ENCODE results near the gene ZNF681. TPM values are rescaled to one million over a fixed set of nuclear protein-coding genes. Genes with fewer than 3 reads are reported as not detected.

The ZNF681 gene
- total RNA-seq, 1 donor from 2014 or later = 8.1 TPM

- Mint-ChIP-seq H3K27ac (ENCODE audit: unreplicated experiment) (no peak overlapping the region), H3K9me3 (ENCODE audit: unreplicated experiment) (no peaks in the 10 kb centered on the region), H3K4me1 (ENCODE audit: low read depth, unreplicated experiment) (peaks cover 4% of the 10 kb centered on the region), H3K27me3 (ENCODE audit: unreplicated experiment) (no peaks in the 10 kb centered on the region), H3K36me3 (ENCODE audit: unreplicated experiment) (no peaks in the 10 kb centered on the region), H3K4me3 (ENCODE audit: unreplicated experiment) (no peak overlapping the region)
- DNase-seq = no peak
- no peak for TF ChIP-seq CTCF (IDR thresholded peaks at IDR 0.05; ENCODE audit: partially characterized antibody, unreplicated experiment)
Observed at GRCh38 chr19:23718802-23719201, 39.9 kb downstream of the ZNF681 start.

- Mint-ChIP-seq H3K4me3 (ENCODE audit: unreplicated experiment) (no peak overlapping the region), H3K36me3 (ENCODE audit: unreplicated experiment) (no peaks in the 10 kb centered on the region), H3K27ac (ENCODE audit: unreplicated experiment) (no peak overlapping the region), H3K27me3 (ENCODE audit: unreplicated experiment) (no peaks in the 10 kb centered on the region), H3K4me1 (ENCODE audit: low read depth, unreplicated experiment) (no peaks in the 10 kb centered on the region), H3K9me3 (ENCODE audit: unreplicated experiment) (no peaks in the 10 kb centered on the region)
- no peak for DNase-seq
- no peak for TF ChIP-seq CTCF (IDR thresholded peaks at IDR 0.05; ENCODE audit: partially characterized antibody, unreplicated experiment)
Observed at GRCh38 chr19:23716792-23717191, 41.9 kb downstream of the ZNF681 start.

- H3K4me1 Mint-ChIP-seq (ENCODE audit: low read depth, unreplicated experiment) = no peaks in the 10 kb centered on the region
- no peak for TF ChIP-seq CTCF (IDR thresholded peaks at IDR 0.05; ENCODE audit: partially characterized antibody, unreplicated experiment)
- no peak for DNase-seq
- no peak overlapping the region for H3K27ac Mint-ChIP-seq (ENCODE audit: unreplicated experiment)
- H3K36me3 Mint-ChIP-seq (ENCODE audit: unreplicated experiment) = peaks cover 6% of the 10 kb centered on the region
- H3K9me3 Mint-ChIP-seq (ENCODE audit: unreplicated experiment) = peaks cover 4% of the 10 kb centered on the region
- H3K27me3 Mint-ChIP-seq (ENCODE audit: unreplicated experiment) = no peaks in the 10 kb centered on the region
- H3K4me3 Mint-ChIP-seq (ENCODE audit: unreplicated experiment) = no peak overlapping the region
Observed at GRCh38 chr19:23709347-23709746, 49.3 kb downstream of the ZNF681 start.

GRCh38 chr19:23706657-23707056, 52.0 kb downstream of the ZNF681 start:
- DNase-seq = no peak
- Mint-ChIP-seq H3K9me3 (ENCODE audit: unreplicated experiment) (peaks cover 4% of the 10 kb centered on the region), H3K27ac (ENCODE audit: unreplicated experiment) (no peak overlapping the region), H3K36me3 (ENCODE audit: unreplicated experiment) (peaks cover 6% of the 10 kb centered on the region), H3K4me1 (ENCODE audit: low read depth, unreplicated experiment) (no peaks in the 10 kb centered on the region), H3K27me3 (ENCODE audit: unreplicated experiment) (no peaks in the 10 kb centered on the region), H3K4me3 (ENCODE audit: unreplicated experiment) (no peak overlapping the region)
- TF ChIP-seq CTCF (IDR thresholded peaks at IDR 0.05; ENCODE audit: partially characterized antibody, unreplicated experiment) = no peak

GRCh38 chr19:23699521-23699860, 59.2 kb downstream of the ZNF681 start:
- DNase-seq = no peak
- peaks cover 1% of the 10 kb centered on the region for H3K4me1 Mint-ChIP-seq (ENCODE audit: low read depth, unreplicated experiment)
- peaks cover 7% of the 10 kb centered on the region for H3K9me3 Mint-ChIP-seq (ENCODE audit: unreplicated experiment)
- H3K27me3 Mint-ChIP-seq (ENCODE audit: unreplicated experiment) = no peaks in the 10 kb centered on the region
- H3K4me3 Mint-ChIP-seq (ENCODE audit: unreplicated experiment) = no peak overlapping the region
- no peak overlapping the region for H3K27ac Mint-ChIP-seq (ENCODE audit: unreplicated experiment)
- H3K36me3 Mint-ChIP-seq (ENCODE audit: unreplicated experiment) = no peaks in the 10 kb centered on the region
- no peak for TF ChIP-seq CTCF (IDR thresholded peaks at IDR 0.05; ENCODE audit: partially characterized antibody, unreplicated experiment)

Data from glutamatergic neuron (in vitro differentiated cells).